OCI-LY7 (cell line): ENCODE measurements around the gene PIN1. TPM values are rescaled to one million over a fixed set of nuclear protein-coding genes. Genes with fewer than 3 reads are reported as not detected.

Source experiments
- BruUV-seq: library from RNA; stranded (reverse); fragments of 400-500 nt; replicated peaks from 2 replicates; lab custom pipeline; 2021; lab: Mats Ljungman, UMichigan
- CTCF ChIA-PET: fragments of 300-600 bp; sonication (Branson Sonifier 250); formaldehyde crosslinking; loops from one replicate; lab custom pipeline; 2022; ENCODE audit warnings: antibody characterized with exemption; ENCODE audit not compliant: unreplicated experiment; lab: Charles Lee
- POLR2A ChIA-PET: fragments of 300-600 bp; sonication (Branson Sonifier 250); formaldehyde crosslinking; loops from one replicate; lab custom pipeline; 2022; ENCODE audit warnings: antibody characterized with exemption; lab: Charles Lee
- DNase-seq: peaks from one replicate; pipeline ENCODE4 v3.0.0-alpha.2; 2015; ENCODE audit warnings: low spot score
- H2AFZ ChIP-seq: fragments of 200-600 bp; sonication (generic), shearing (Covaris generic); 2 replicates; pipeline ENCODE4 v1.6.1; 2014; ENCODE audit warnings: mild to moderate bottlenecking, antibody characterized with exemption, low read length, moderate library complexity
- H3K27ac ChIP-seq: fragments of 200-600 bp; sonication (generic); 2 replicates; pipeline ENCODE4 v1.5.1; 2014; ENCODE audit warnings: mixed run types, low read depth, mild to moderate bottlenecking, moderate library complexity, low read length, inconsistent platforms; ENCODE audit not compliant: poor library complexity, severe bottlenecking
- H3K36me3 ChIP-seq: fragments of 200-600 bp; sonication (generic); 2 replicates; pipeline ENCODE4 v1.6.1; 2014; ENCODE audit warnings: mild to moderate bottlenecking, antibody characterized with exemption, low read length, moderate library complexity, mixed read lengths; ENCODE audit not compliant: insufficient read depth
- H3K4me1 ChIP-seq: fragments of 200-600 bp; sonication (generic); 2 replicates; pipeline ENCODE4 v1.5.1; 2014; ENCODE audit warnings: mild to moderate bottlenecking, low read length; ENCODE audit not compliant: insufficient read depth, poor library complexity, severe bottlenecking
- H3K4me2 ChIP-seq: fragments of 200-600 bp; sonication (generic); 2 replicates; pipeline ENCODE4 v1.6.1; 2014; ENCODE audit warnings: mild to moderate bottlenecking, low read length
- H3K4me3 ChIP-seq: fragments of 200-600 bp; sonication (generic); 2 replicates; pipeline ENCODE4 v1.5.1; 2014; ENCODE audit warnings: mild to moderate bottlenecking, low read depth, low read length; ENCODE audit not compliant: poor library complexity, severe bottlenecking
- H3K79me2 ChIP-seq: fragments of 200-600 bp; sonication (generic); 2 replicates; pipeline ENCODE4 v1.6.1; 2016; ENCODE audit warnings: low read depth, mild to moderate bottlenecking, low read length, moderate library complexity, mixed read lengths; ENCODE audit not compliant: insufficient read depth
- H3K9me2 ChIP-seq: fragments of 200-600 bp; sonication (generic); 2 replicates; pipeline ENCODE4 v1.6.1; 2016; ENCODE audit warnings: mild to moderate bottlenecking, low read length, mixed read lengths; ENCODE audit not compliant: insufficient read depth
- H3K9me3 ChIP-seq: fragments of 200-600 bp; sonication (generic); 2 replicates; pipeline ENCODE4 v1.6.1; 2014; ENCODE audit warnings: mild to moderate bottlenecking, mixed run types, low read length, mixed read lengths
- H4K20me1 ChIP-seq: fragments of 200-600 bp; sonication (generic); 2 replicates; pipeline ENCODE4 v1.6.1; 2014; ENCODE audit warnings: mild to moderate bottlenecking, antibody characterized with exemption, low read length, moderate library complexity, mixed read lengths; ENCODE audit not compliant: insufficient read depth
- EZH2phosphoT487 ChIP-seq: fragments of 200-600 bp; sonication (generic); IDR thresholded peaks from 2 replicates; pipeline ENCODE4 v1.6.1; 2018; ENCODE audit warnings: low read depth, borderline replicate concordance, mild to moderate bottlenecking, mixed run types, antibody characterized with exemption, low read length, moderate library complexity, mixed read lengths
- intact Hi-C: fragments of 100-400 bp; cut with micrococcal nuclease; formaldehyde crosslinking; loops from one replicate; pipeline ENCODE4 v1.10.0; 2022; ENCODE audit not compliant: unreplicated experiment
- total RNA-seq, 2 experiments: library from RNA; depleted of rRNA in 1 of 2; stranded (reverse); fragments of >200 nt in 1 of 2; shearing (Covaris generic) in 1 of 2; gene quantifications; 2 replicates each; pipeline ENCODE4 v1.2.3, GENCODE V29; 2014 to 2022
- TF ChIP-seq, protein P1 (sequence below): fragments of 200-600 bp; sonication (generic); conservative IDR thresholded peaks from 2 replicates; pipeline ENCODE4 v1.5.1; 2014; ENCODE audit warnings: mild to moderate bottlenecking, antibody characterized with exemption, low read length, moderate library complexity, mixed read lengths

The PIN1 gene
- total RNA-seq, 2 experiments from 2014 or later = 86.9 to 137 TPM

DNA sequence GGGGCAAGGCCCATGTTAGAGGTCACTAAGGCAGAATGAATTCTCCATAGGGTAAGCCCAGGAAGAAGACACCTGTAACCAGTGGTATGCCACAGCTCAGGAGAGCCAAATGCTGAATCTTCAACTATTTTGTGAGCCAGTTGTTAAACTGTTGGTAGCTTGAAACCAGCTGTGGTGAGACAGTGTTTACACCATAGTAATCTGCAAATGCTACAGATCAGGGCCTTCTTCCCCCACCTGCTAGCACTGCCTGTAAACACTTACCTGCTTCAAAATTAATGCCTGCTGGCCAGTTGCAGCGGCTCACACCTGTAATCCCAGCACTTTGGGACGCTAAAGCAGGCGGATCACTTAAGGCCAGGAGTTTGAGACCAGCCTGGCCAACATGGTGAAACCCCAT, 28.3 kb upstream of the PIN1 start:
- H2AFZ ChIP-seq = no peak overlapping the region
- intact Hi-C loops = no loop called here
- no peaks in the 10 kb centered on the region for H3K9me2 ChIP-seq
- no peak overlapping the region for H3K27ac ChIP-seq
- ChIA-PET CTCF (no interaction called here), POLR2A (no interaction called here)
- H3K79me2 ChIP-seq = no peaks in the 10 kb centered on the region
- H3K36me3 ChIP-seq = peaks cover 53% of the 10 kb centered on the region
- no peak for DNase-seq
- H4K20me1 ChIP-seq = no peaks in the 10 kb centered on the region
- no peaks in the 10 kb centered on the region for H3K4me1 ChIP-seq
- H3K4me2 ChIP-seq = no peak overlapping the region
- no peaks in the 10 kb centered on the region for H3K9me3 ChIP-seq
- no peak overlapping the region for H3K4me3 ChIP-seq
- TF ChIP-seq EZH2phosphoT487 = no peak
- TF ChIP-seq, protein P1, sequence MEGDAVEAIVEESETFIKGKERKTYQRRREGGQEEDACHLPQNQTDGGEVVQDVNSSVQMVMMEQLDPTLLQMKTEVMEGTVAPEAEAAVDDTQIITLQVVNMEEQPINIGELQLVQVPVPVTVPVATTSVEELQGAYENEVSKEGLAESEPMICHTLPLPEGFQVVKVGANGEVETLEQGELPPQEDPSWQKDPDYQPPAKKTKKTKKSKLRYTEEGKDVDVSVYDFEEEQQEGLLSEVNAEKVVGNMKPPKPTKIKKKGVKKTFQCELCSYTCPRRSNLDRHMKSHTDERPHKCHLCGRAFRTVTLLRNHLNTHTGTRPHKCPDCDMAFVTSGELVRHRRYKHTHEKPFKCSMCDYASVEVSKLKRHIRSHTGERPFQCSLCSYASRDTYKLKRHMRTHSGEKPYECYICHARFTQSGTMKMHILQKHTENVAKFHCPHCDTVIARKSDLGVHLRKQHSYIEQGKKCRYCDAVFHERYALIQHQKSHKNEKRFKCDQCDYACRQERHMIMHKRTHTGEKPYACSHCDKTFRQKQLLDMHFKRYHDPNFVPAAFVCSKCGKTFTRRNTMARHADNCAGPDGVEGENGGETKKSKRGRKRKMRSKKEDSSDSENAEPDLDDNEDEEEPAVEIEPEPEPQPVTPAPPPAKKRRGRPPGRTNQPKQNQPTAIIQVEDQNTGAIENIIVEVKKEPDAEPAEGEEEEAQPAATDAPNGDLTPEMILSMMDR = no peak
- no TSS peak for BruUV-seq

DNA sequence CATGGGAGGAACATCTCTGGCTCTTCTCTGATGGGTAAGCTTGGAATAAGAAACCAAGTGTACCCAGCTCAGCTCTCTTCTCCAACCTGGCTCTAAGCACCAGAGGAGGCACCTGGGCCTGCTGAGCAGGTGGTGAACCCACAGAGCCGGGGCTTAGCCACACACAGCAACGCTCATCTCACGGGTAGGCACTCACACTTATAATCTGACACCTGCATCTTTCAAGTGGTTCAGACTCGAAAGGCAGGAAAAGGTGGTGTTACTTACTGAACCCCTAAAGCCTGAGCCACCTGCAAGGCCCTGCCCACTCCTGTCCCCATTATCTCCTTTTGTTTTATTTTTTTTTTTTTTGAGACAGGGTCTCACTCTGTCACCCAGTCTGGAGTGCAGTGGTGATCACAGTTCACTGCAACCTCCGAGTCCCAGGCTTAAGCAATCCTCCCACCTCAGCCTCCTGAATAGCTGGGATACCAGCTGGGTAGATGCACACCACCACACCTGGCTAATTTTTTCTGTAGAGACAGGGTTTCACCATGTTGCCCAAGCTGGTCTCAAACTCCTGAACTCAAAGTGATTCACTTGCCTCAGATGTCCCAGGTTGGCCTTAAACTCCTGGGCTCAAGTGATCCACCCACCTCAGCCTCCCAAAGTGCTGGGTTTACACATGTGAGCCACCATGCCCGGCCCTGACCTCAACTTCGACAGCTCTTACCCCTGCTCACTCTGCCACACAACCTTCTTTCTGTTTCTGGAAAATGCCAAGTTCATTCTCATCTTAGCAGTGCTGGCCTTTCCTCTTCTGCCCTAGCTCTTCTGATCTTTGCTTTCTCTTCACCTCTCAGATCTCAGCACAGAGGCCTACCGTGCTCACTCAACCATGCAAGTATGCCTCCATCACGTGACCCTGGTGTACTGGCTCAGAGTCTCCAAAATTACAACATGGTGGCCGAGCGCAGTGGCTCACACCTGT, 26.0 kb upstream of the PIN1 start:
- no peak overlapping the region for H3K27ac ChIP-seq
- no peaks in the 10 kb centered on the region for H3K4me1 ChIP-seq
- CTCF ChIA-PET = no interaction called here
- no peak for DNase-seq
- peaks cover 73% of the 10 kb centered on the region for H3K36me3 ChIP-seq
- H3K79me2 ChIP-seq = no peaks in the 10 kb centered on the region
- H3K4me2 ChIP-seq = no peak overlapping the region
- H3K4me3 ChIP-seq = no peak overlapping the region
- intact Hi-C loops = no loop called here
- POLR2A ChIA-PET = no interaction called here
- BruUV-seq = no TSS peak
- H3K9me2 ChIP-seq = no peaks in the 10 kb centered on the region
- H2AFZ ChIP-seq = no peak overlapping the region
- no peaks in the 10 kb centered on the region for H4K20me1 ChIP-seq
- H3K9me3 ChIP-seq = no peaks in the 10 kb centered on the region
- TF ChIP-seq, protein P1 = no peak
- TF ChIP-seq EZH2phosphoT487 = no peak

DNA sequence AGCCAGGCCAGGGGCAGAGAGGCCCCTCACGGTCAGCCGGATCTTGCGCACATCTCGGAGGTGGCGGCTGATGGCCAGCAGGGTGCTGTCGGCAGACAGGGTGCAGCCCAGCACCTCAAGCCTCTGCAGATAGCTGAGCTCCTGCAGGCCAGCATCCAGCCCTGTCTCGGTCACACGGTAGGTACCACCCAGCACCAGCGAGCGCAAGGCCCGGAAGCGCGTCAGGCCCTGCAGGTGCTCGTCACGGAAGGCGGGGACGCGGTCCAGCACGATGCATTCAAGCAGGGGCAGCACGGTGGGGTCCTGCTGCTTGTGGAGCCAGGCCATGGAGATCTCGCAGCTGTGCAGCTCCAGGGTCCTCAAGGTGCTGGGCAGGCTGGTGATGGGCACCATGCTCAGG, 24.0 kb upstream of the PIN1 start:
- Histone ChIP-seq H3K4me3 (no peak overlapping the region), H3K27ac (no peak overlapping the region), H3K4me1 (no peaks in the 10 kb centered on the region), H3K36me3 (peaks cover 86% of the 10 kb centered on the region), H3K79me2 (peaks cover under 1% of the 10 kb centered on the region; the same call in 1 of the 2 replicates), H2AFZ (no peak overlapping the region), H3K9me2 (no peaks in the 10 kb centered on the region), H3K9me3 (peaks cover 13% of the 10 kb centered on the region), H4K20me1 (no peaks in the 10 kb centered on the region), H3K4me2 (no peak overlapping the region)
- intact Hi-C loops = no loop called here
- TF ChIP-seq, protein P1 = no peak
- no peak for TF ChIP-seq EZH2phosphoT487
- no TSS peak for BruUV-seq
- no peak for DNase-seq
- ChIA-PET CTCF (interaction anchor here (1.0 kb wide), 1 partner anchor 15 kb away, joined by 6 read pairs; no protein-coding TSS in a partner anchor), POLR2A (interaction anchor here (0.6 kb wide), 1 partner anchor 360 kb away, joined by 5 read pairs; no protein-coding TSS in a partner anchor)
